Vagina (tissue), 2 donors: ENCODE data around the gene SYCP3.

ENCODE experiments used
- POLR2A ChIP-seq, 2 donors: fragments of 450-650 bp; IDR thresholded peaks; one replicate each; pipeline ENCODE4 v1.6.1; 2017; ENCODE audit warnings: antibody characterized with exemption in 2 of 2, mild to moderate bottlenecking in 2 of 2, moderate library complexity in 2 of 2
- TF ChIP-seq, protein P1 (sequence below), 3 experiments: fragments of 450-650 bp in 2 of 3; fragments of 200-600 bp in 1 of 3; sonication (generic) in 1 of 3; IDR thresholded peaks; one replicate each; pipeline ENCODE4 v1.5.1; 2017 to 2019; ENCODE audit warnings: antibody characterized with exemption in 3 of 3, mild to moderate bottlenecking in 2 of 3, moderate library complexity in 2 of 3

DNA sequence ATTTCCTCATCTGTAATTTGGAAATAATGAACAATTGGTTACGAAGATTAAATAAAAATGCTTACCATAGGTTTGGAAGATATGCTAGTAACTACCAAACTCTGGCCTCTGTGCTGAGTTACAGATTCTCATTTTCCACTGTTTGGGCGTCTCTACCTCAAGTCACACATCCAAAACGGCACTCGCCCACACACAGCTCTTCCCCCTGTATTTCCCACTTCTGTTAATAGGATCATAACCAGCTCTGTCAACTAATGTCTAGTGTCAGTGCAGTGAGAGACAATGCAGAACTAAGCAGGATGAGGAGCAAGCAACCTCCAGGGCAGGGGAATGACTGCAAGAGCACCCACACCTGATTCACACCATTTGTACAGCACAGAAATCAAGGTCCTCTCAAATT lies 10.9 kb upstream of the SYCP3 start:
- TF ChIP-seq, protein P1, sequence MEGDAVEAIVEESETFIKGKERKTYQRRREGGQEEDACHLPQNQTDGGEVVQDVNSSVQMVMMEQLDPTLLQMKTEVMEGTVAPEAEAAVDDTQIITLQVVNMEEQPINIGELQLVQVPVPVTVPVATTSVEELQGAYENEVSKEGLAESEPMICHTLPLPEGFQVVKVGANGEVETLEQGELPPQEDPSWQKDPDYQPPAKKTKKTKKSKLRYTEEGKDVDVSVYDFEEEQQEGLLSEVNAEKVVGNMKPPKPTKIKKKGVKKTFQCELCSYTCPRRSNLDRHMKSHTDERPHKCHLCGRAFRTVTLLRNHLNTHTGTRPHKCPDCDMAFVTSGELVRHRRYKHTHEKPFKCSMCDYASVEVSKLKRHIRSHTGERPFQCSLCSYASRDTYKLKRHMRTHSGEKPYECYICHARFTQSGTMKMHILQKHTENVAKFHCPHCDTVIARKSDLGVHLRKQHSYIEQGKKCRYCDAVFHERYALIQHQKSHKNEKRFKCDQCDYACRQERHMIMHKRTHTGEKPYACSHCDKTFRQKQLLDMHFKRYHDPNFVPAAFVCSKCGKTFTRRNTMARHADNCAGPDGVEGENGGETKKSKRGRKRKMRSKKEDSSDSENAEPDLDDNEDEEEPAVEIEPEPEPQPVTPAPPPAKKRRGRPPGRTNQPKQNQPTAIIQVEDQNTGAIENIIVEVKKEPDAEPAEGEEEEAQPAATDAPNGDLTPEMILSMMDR (IDR thresholded peaks at IDR 0.05): no peak
- TF ChIP-seq POLR2A (IDR thresholded peaks at IDR 0.05): no peak
